Pulmonary artery endothelial cell (primary cell): Measurements from ENCODE around the gene WDR75. TPM values are rescaled to one million over a fixed set of nuclear protein-coding genes. Genes with fewer than 3 reads are reported as not detected.

Experiments used
- DNase-seq: peaks from one replicate; pipeline ENCODE4 v3.0.0-alpha.2; 2011; ENCODE audit warnings: low read depth, low spot score
- total RNA-seq: library from RNA; depleted of rRNA; stranded (reverse); fragments of >200 nt; gene quantifications from 2 replicates; pipeline ENCODE4 v1.2.3, GENCODE V29; 2014

Gene WDR75
- total RNA-seq, 1 donor from 2014 or later: 82.4 TPM

- no peak for DNase-seq
Measured at GRCh38 chr2:189498205-189498604, 56.9 kb downstream of the WDR75 start.

GRCh38 chr2:189499137-189499536 is 57.9 kb downstream of the WDR75 start:
- DNase-seq: no peak

- DNase-seq: no peak
Measured at GRCh38 chr2:189500456-189501160, 59.3 kb downstream of the WDR75 start.

GRCh38 chr2:189501487-189501886 is 60.2 kb downstream of the WDR75 start:
- DNase-seq: no peak

GRCh38 chr2:189502714-189503113 is 61.4 kb downstream of the WDR75 start:
- no peak for DNase-seq

- DNase-seq: no peak
Measured at GRCh38 chr2:189504238-189504637, 63.0 kb downstream of the WDR75 start.

DNA sequence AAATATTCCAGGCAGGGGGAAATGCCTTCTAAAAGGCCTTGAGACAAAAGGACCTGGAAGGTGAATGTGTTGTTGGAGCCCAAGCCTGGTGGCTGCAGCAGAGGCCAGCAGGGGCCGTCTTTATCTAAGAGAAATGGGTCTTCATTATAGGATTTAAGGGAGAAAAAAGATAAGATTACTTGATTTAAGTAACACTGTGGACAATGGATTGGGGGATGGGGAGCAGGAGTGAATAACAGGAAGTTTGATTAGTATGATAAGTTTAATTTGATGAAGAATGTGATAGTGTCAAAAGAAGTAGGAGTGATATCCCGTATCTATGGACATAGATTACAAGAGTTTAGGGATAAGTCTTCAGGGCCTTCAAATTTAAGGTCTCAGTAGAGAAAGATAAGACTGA is 64.2 kb downstream of the WDR75 start:
- no peak for DNase-seq

GRCh38 chr2:189506514-189506976 is 65.3 kb downstream of the WDR75 start:
- DNase-seq: peak; percentile 20

- DNase-seq: no peak
Measured at GRCh38 chr2:189511210-189511959, 70.1 kb downstream of the WDR75 start.

DNA sequence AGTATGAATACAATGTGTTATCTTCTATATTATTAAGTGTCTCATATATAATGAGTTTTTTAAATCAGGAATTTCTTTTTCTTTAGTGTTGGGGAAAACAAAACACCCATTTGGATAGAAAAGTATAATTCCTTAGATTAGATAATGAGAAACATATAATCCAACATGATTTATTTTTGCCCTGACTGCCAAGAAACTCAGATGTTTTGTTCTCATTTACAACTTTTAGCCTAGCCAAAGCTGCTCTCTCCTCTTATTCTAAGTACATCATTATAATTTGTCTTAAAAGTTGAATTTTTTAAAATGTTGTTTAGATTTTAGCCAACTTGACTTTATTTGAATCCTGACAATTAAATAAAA is 70.7 kb downstream of the WDR75 start:
- no peak for DNase-seq

DNA sequence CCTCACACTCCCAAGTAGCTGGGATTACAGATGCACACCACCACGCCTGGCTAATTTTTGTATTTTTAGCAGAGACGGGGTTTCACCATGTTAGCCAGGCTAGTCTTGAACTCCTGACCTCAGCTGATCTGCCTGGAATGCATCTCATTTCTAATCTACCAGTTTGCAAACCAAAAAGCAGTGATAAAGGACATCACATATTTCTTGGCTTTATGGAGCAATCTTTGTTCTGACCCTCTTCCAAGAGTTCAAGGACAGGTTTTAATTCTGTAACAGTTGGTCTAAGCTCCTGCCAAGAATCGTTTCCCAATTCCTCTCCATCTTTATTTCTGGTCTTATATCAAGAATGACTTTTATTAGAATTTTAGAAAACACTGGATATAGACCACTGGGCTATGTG is 71.6 kb downstream of the WDR75 start:
- DNase-seq: no peak

DNA sequence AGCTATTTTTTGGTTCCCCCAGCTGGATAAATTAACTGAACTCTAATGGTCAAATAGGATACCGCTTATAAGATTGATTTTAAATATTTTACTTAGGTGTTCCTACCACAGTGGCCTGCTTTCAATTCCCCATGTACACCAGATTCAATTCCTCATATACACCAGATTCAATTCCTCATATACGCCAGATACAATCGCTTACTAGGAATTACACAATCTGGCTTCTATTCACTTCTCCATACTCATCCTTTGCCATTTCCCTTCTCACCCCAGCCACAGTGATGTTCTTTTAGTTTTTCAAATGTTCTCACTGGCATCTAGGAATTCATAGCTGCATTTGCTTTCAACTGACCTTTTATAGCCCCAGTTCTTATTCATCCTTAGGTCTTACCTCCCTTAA is 72.8 kb downstream of the WDR75 start:
- no peak for DNase-seq

GRCh38 chr2:189515264-189515663 is 74.0 kb downstream of the WDR75 start:
- DNase-seq: no peak

- no peak for DNase-seq
Measured at GRCh38 chr2:189516546-189516945, 75.3 kb downstream of the WDR75 start.

GRCh38 chr2:189517847-189518535 is 76.7 kb downstream of the WDR75 start:
- DNase-seq: no peak

- DNase-seq: no peak
Measured at GRCh38 chr2:189519631-189520387, 78.5 kb downstream of the WDR75 start.

DNA sequence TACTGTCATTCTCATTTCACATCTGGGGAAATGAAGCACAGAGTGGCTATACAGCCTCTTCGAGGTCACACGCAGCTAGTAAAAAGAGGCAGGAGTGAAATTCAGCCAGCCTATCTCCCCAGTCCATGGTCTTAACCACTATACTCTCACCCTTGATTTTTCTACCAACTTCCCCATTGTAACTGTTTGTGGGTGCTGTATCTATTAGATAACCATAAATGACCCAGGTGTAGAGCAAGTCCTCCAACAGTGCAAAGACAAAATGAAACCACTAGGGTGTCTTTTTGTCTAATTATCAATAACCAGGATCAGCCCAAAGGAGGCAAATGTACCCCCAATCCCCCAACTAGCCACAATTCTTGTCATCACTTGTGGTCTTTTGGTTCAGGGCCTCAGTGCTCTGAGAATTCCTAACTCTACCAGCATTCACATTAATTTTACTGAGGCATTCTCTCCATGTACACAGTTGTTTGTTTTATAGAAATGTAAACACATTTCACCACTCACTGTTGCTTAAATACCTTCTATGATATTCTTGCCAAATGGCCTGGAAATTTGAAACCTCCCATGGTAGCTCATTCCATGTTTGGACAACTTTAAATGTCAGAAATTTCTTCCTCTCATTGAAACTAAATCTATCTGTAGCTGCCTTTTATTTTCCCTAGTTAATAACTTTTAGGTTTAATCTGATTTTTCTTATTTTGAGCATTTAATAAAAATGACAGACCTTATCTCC is 80.6 kb downstream of the WDR75 start:
- no peak for DNase-seq

DNA sequence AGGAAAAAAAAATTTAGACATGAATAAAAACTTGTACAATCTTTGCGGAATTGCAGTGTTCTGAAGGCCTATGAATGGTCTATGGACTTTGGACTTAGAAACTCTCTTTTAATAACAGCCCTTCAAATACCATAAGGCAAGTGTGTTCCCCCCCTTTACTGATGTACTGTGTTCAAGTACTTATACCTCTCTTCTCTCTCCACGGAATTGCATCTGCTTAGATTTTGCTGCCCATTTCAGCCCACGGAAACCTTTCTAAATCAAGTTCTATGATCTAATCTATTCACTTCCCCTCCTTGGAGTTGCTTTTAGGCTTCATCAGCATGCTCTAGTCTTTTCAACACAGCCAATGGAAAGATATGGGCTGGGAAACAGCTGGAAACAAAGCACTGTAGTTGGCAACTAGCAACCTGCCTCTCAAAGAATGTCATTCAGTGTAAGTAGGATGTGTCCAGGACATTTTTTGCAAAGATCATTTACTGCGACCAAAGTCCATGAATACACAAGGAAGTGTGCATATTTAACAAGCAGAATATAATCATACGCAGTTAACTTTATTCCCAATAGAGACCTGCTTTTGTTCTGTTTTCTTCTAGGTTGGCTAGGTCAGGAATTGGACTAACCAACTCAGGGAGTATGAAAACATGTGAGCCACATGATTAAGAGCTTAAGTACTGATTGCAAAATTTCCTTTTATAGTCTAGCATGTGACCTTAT is 81.3 kb downstream of the WDR75 start:
- DNase-seq: no peak

- DNase-seq: no peak
Measured at GRCh38 chr2:189524746-189525145, 83.5 kb downstream of the WDR75 start.
